Cortex of kidney (tissue), 1 donor: ENCODE measurements around the gene OR2C3.
"Not testable (repeated sequence)": the region's sequence is repeated elsewhere in the genome, so short reads cannot be mapped to it uniquely, and the experiment has no call there.

Source experiments
- DNase-seq: peaks from one replicate; lab custom pipeline; 2025; lab: John Stamatoyannopoulos, UW

Gene OR2C3

GRCh38 chr1:247536340-247536739 lies at the start of gene OR2C3:
OR2C3 (minus strand) TSS chr1:247536440; CDS start chr1:247532511, 3,929 bp downstream.
- DNase-seq = no peak

DNA sequence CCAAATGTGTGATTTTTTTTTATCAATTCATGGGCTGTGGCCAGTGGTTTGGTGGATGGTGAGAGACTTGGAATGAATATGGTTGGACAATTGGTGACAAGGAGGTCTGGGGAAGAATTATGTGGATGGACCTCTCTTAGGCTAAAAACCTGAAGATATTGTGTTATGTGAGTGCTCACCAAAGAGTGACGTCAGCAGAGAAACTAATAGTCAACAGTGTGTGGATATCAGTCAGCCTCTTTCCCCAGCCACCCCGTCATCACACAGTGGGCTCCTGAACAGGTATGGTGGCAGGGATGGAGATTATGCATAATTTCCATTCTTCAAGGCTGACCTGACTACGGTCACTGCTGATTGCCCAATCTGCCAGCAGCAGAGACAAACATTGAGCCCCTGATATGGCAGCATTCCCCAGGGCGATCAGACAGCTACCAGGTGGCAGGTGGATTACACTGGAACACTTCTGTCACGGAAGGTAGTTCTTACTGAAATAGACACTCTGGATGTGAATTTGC lies 42.8 kb upstream of the OR2C3 start:
- no peak for DNase-seq

GRCh38 chr1:247576514-247576913 lies 40.3 kb upstream of the OR2C3 start:
- DNase-seq = no peak

- DNase-seq = no peak
Measured at GRCh38 chr1:247574664-247575063, 38.4 kb upstream of the OR2C3 start.

DNA sequence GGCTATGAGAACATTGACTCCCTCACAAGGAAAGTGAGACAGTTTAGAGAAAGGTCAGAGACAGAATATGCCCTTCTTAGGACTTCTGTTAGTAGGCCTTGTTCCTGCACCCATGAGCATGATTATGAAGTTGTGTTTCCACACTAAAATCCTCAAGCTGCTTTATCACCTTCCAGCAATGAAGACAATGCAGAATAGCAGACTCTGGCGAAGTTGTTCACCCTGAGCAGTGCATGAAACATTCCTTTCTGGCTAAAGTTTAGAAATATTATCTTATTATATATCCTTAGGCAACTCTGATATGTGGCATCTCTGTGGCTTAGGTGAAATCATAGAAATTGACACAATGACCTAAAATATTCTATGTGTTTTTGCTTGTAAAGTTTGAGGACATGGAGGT lies 38.0 kb upstream of the OR2C3 start:
- DNase-seq = no peak

GRCh38 chr1:247562198-247562597 lies 26.0 kb upstream of the OR2C3 start:
- DNase-seq = no peak

- DNase-seq = no peak
Measured at GRCh38 chr1:247561711-247562110, 25.5 kb upstream of the OR2C3 start.

DNA sequence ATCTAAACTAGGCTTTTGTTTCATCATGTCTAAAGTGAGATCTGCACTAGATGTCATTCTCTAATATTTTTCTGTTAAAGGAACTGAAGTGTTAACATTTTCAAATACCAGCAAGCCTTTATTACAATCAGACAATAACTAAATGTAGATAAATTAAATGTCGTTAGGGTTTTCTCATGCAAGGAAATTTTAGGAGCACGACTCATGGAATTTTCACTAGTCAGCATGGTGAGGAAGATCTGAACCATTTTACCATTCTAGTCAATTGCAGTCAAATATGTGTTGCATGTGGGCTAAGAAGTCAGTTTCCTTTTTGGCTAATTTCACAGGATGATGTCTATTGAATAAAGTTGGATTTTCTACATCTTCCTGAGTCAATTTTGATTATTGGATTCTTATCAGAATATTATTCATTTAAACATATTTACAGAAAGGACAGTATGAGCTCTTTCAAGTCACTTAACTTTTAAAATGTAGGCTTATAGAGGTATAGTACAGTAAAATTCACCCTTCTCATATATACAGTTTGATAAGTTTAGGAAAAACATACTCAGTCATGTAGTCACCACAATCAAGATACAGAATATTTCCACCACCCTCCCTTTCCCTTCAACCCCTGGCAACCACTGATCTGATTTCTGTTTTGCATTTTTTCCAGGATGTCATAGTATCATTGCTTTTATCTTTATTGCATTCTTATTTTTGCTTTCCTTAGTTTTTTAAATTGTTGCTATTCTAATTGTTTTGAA lies 21.9 kb upstream of the OR2C3 start:
- DNase-seq = no peak

DNA sequence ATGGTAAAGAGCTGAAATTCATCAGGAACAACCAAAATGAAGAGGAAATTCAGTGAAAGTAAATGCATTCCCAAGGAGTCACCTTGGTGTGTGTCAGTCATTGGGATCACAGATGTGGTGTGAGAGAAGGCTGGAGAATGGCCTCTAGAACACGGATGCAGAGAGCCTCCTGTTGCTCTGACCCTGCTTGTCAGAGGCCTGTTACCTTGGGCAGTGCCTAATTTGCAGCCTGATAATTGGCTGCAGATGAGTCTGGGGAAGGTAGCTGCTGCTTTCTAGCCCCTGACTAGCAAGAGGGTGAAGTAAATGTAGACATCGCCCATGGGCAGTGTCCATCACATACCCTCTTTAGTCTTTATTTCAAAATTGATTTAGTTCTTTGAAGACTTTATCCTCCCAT lies 16.0 kb upstream of the OR2C3 start:
- DNase-seq = no peak

DNA sequence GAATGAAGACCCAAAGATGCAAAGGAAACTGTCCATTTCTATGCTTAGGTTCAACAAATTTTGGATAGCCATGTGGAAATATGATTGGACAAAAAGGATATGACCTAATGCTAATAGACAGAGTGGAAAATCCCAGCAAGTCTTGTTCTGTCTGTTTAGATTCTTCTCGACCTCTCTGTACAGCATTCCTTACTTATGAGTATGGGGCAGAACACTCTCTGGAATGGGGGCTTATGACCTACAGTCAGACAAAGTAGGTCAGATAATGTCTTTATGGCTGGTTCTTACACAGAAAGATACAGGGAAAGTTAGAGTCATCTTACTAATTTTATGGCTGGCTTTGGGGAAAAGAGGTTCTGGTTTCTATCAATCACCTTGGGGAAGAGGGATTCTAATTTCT lies 15.5 kb upstream of the OR2C3 start:
- DNase-seq = no peak

DNA sequence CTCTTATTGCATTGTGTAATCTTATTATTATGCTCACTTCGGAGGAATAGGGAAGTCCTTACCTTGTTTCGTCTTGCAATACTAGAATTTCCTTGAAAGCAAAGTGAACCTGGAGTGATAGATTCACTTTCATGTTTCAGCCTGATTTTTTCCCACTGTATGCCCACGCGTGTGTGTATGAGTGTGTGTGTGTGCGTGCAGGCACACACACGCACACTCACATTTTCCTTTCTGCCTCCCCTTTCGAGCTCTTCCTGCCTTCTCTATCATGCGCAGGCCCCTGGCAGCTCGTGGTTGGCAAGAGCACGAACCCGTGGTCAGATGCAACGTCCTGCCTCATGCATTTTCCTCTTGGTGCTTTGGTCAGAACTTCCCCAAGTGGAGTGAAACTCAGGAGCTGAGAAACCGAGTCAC lies 12.5 kb upstream of the OR2C3 start, which contains the start of gene GCSAML:
Gene GCSAML (plus strand): TSS at position 366 of the 414 bp plus-strand sequence. CDS start 58 bp downstream, outside the sequence.
- no peak for DNase-seq

DNA sequence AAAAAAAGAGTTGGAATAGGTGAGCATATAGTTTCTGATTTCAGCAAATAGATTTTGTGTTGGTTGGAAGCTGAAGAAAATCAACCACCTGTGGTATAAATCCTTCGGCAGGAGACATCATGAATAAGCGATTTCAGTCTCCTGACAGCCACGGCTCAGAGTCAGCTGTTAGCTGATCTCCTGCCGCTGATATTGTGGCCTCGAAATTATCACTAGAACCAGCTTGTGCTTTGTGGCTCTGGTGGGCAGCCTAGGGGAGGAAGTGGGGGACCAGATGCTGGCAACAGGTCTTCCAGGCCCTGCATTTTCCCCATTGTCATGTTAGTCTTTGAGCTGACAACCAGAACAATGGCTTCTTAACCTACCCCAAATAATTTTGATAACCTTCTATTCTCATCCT lies 11.9 kb upstream of the OR2C3 start:
- DNase-seq = no peak

DNA sequence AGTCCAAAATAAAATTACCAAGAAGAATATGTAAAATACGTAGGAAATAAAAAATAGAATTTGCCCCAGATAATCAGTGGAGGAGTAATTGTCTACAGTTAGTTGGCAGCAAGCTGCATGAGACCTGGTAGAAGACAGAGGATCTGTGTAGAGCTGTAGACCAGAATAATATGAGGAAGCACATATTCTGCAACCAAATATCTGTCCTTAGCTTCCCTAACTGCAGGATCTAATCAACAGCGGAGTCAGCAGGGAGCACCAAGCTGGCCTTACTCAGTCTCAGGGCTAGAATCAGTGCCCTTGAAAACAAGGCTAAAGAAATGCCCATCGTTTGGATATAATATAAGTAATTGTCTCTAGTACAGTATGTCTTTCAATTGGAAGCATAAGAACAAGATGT lies 6.6 kb upstream of the OR2C3 start:
- no peak for DNase-seq

DNA sequence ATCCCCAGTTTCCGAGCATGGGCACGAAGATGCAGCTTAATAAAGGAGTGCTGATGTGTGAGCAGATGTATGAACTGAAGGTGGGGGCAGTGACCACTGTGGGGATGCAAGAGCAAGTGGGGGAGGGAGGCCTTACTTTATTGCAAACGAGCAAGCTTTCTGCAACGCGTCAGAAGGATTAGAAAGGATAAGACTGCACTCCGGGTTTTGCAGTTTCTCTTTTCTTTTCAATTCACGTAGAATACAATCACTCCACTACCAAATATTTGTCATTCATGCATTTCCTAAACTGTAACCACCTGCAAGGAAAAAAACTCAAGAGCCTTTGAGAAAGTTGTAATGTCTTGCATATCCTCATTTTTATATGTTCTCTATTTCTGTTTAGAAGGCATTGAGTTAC lies 4.3 kb upstream of the OR2C3 start:
- no peak for DNase-seq

GRCh38 chr1:247539215-247539614 lies 3.0 kb upstream of the OR2C3 start:
- no peak for DNase-seq

GRCh38 chr1:247538561-247538960 lies 2.3 kb upstream of the OR2C3 start:
- DNase-seq = no peak

- no peak for DNase-seq
Measured at GRCh38 chr1:247535402-247535801, 838 bp downstream of the OR2C3 start.

GRCh38 chr1:247531937-247532336 lies 4.3 kb downstream of the OR2C3 start:
- DNase-seq = no peak

- no peak for DNase-seq
Measured at GRCh38 chr1:247530785-247531184, 5.5 kb downstream of the OR2C3 start.

- DNase-seq = no peak
Measured at GRCh38 chr1:247529771-247530355, 6.4 kb downstream of the OR2C3 start.

DNA sequence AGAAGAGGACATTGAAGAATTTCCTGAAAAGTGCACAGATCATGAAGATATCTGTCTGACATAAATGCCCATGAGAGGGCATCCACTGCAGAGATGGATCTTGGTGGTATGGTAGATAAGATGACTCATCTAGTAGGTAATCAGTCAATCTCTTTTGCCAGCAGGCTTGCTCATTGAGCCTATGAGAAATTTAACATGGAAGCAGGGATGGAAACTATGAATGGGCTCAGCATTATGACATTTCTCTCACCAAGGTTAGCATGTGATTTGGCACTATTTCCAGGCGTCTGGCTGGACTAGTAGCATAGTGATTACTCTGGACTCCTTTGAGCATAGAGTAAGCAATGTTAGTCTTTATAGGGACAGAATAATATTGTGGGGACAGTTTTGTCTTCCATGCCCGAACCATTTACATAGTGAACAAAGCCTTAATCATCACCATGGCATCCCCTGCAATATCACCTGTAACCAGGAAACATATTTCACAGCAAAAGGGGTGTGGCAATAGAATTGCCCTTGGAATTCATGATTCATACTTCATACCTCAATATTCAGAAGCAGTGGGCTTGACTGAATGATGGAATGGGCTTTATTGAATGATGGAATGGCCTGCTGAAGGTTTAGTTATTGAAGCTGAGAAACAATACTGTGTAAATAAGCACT lies 7.3 kb downstream of the OR2C3 start:
- no peak for DNase-seq

DNA sequence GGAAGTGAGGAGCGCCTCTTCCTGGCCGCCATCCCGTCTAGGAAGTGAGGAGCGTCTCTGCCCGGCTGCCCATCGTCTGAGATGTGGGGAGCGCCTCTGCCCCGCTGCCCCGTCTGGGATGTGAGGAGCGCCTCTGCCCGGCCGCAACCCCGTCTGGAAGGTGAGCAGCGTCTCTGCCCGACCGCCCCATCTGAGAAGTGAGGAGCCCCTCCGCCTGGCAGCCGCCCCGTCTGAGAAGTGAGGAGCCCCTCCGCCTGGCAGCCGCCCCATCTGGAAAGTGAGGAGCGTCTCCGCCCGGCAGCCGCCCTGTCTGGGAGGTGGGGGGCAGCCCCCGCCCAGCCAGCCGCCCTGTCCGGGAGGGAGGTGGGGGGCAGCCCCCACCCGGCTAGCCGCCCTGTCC lies 14.4 kb downstream of the OR2C3 start:
- not testable (repeated sequence) for DNase-seq

DNA sequence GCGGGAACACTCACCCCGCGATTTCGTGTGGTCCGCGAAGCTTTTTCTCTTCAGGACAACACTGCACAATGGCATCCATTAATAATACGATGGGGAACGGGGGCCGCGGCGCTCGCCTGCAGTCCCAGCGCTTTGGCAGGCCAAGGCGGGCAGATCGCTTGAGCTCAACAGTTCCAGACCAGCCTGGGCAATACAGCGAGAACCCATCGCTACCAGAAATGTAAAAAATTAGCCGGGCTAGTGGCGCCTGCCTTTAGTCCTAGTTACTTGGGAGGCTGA lies 17.7 kb downstream of the OR2C3 start:
- no peak for DNase-seq
